IPS DF 6.9 (cell line): Measurements from ENCODE around the gene TXLNG.
"Not testable (repeated sequence)": the region's sequence is repeated elsewhere in the genome, so short reads cannot be mapped to it uniquely, and the experiment has no call there.

Source experiments
- DNase-seq: peaks from one replicate; pipeline ENCODE4 v3.0.0-alpha.2; 2013; ENCODE audit warnings: low read depth, low spot score
- H3K27ac ChIP-seq: one replicate; pipeline ENCODE4 v1.5.1; 2013; ENCODE audit warnings: low read length, control low read depth
- H3K27me3 ChIP-seq: 2 replicates; pipeline ENCODE4 v1.6.1; 2013; ENCODE audit warnings: mild to moderate bottlenecking, low read length; ENCODE audit not compliant: control insufficient read depth, insufficient read depth
- H3K36me3 ChIP-seq: 2 replicates; pipeline ENCODE4 v1.6.1; 2013; ENCODE audit warnings: low read length; ENCODE audit not compliant: control insufficient read depth, insufficient read depth
- H3K4me1 ChIP-seq: 2 replicates; pipeline ENCODE4 v1.6.1; 2013; ENCODE audit warnings: low read length; ENCODE audit not compliant: control insufficient read depth, insufficient read depth
- H3K4me3 ChIP-seq: 2 replicates; pipeline ENCODE4 v1.5.1; 2013; ENCODE audit warnings: mild to moderate bottlenecking, low read length
- H3K9me3 ChIP-seq: 2 replicates; pipeline ENCODE4 v1.6.1; 2013; ENCODE audit warnings: low read length, inconsistent platforms; ENCODE audit not compliant: control insufficient read depth, insufficient read depth
- WGBS: extraction: QIAGEN DNeasy Blood & Tissue Kit; methylation state at CpG from one replicate; pipeline ENCODE4 v1.1.7; 2013; ENCODE audit warnings: mixed read lengths, missing lambda C conversion rate; ENCODE audit not compliant: insufficient read length, insufficient coverage; 5-methylcytosine and 5-hydroxymethylcytosine counted together

TXLNG gene

GRCh38 chrX:16784440-16784839, 1.8 kb upstream of the TXLNG start:
- H3K4me1 ChIP-seq, H3K27me3 ChIP-seq, H3K4me3 ChIP-seq, DNase-seq, H3K36me3 ChIP-seq, H3K27ac ChIP-seq, H3K9me3 ChIP-seq: not testable (repeated sequence)
- no CpG with 5 or more reads among the region's 18 CpGs for WGBS

- DNase-seq: no peak
- WGBS: no CpG with 5 or more reads among the region's 39 CpGs
- Histone ChIP-seq H3K36me3 (no peaks in the 10 kb centered on the region), H3K4me3 (peak overlapping the region; percentile 70; the same call in 1 of the 2 replicates), H3K4me1 (no peaks in the 10 kb centered on the region), H3K27me3 (no peaks in the 10 kb centered on the region), H3K9me3 (no peaks in the 10 kb centered on the region), H3K27ac (no peak overlapping the region)
Measured at GRCh38 chrX:16785247-16786138, 773 bp upstream of the TXLNG start.

GRCh38 chrX:16786791-16787735, 797 bp downstream of the TXLNG start:
- no peak for DNase-seq
- H3K27ac ChIP-seq: no peak overlapping the region
- H3K36me3 ChIP-seq: no peaks in the 10 kb centered on the region; the same call in 1 of the 2 replicates
- H3K27me3 ChIP-seq: no peaks in the 10 kb centered on the region
- H3K4me1 ChIP-seq: no peaks in the 10 kb centered on the region
- no CpG with 5 or more reads among the region's 73 CpGs for WGBS
- peak overlapping the region; percentile 88 for H3K4me3 ChIP-seq
- no peaks in the 10 kb centered on the region for H3K9me3 ChIP-seq

GRCh38 chrX:16788477-16788876, 2.2 kb downstream of the TXLNG start:
- no peak overlapping the region for H3K4me3 ChIP-seq
- no CpG with 5 or more reads among the region's 5 CpGs for WGBS

GRCh38 chrX:16796298-16796697, 10.0 kb downstream of the TXLNG start:
- Histone ChIP-seq H3K4me3 (no peak overlapping the region), H3K9me3 (no peaks in the 10 kb centered on the region), H3K4me1 (no peaks in the 10 kb centered on the region), H3K27ac (no peak overlapping the region), H3K36me3 (no peaks in the 10 kb centered on the region; the same call in 1 of the 2 replicates), H3K27me3 (no peaks in the 10 kb centered on the region)
- DNase-seq: no peak
- WGBS: no CpG with 5 or more reads among the region's 4 CpGs

More at GRCh38 chrX:16788477-16788876, 2.2 kb downstream of the TXLNG start:
- H3K27ac ChIP-seq: no peak overlapping the region
- no peaks in the 10 kb centered on the region for H3K4me1 ChIP-seq
- no peaks in the 10 kb centered on the region for H3K9me3 ChIP-seq
- H3K27me3 ChIP-seq: no peaks in the 10 kb centered on the region
- no peak for DNase-seq
- H3K36me3 ChIP-seq: no peaks in the 10 kb centered on the region; the same call in 1 of the 2 replicates

GRCh38 chrX:16797358-16797757, 11.1 kb downstream of the TXLNG start:
- DNase-seq: no peak
- WGBS: no CpG with 5 or more reads among the region's 5 CpGs
- Histone ChIP-seq H3K9me3 (no peaks in the 10 kb centered on the region), H3K27me3 (no peaks in the 10 kb centered on the region), H3K27ac (no peak overlapping the region), H3K4me1 (no peaks in the 10 kb centered on the region), H3K4me3 (no peak overlapping the region), H3K36me3 (no peaks in the 10 kb centered on the region; the same call in 1 of the 2 replicates)

- H3K4me1 ChIP-seq: no peaks in the 10 kb centered on the region
- H3K36me3 ChIP-seq: no peaks in the 10 kb centered on the region; the same call in 1 of the 2 replicates
- no peaks in the 10 kb centered on the region for H3K9me3 ChIP-seq
- H3K27ac ChIP-seq: no peak overlapping the region
- H3K4me3 ChIP-seq: no peak overlapping the region
- no peaks in the 10 kb centered on the region for H3K27me3 ChIP-seq
- no CpG with 5 or more reads among the region's 4 CpGs for WGBS
- DNase-seq: no peak
Measured at GRCh38 chrX:16797841-16798240, 11.6 kb downstream of the TXLNG start.

- Histone ChIP-seq H3K9me3 (no peaks in the 10 kb centered on the region), H3K36me3 (no peaks in the 10 kb centered on the region), H3K27ac (no peak overlapping the region), H3K4me1 (no peaks in the 10 kb centered on the region), H3K27me3 (no peaks in the 10 kb centered on the region), H3K4me3 (no peak overlapping the region)
- no peak for DNase-seq
- WGBS: no CpG with 5 or more reads among the region's 8 CpGs
Measured at GRCh38 chrX:16804923-16805464, 18.7 kb downstream of the TXLNG start.

GRCh38 chrX:16807548-16807947, 21.3 kb downstream of the TXLNG start:
- Histone ChIP-seq H3K4me1 (no peaks in the 10 kb centered on the region), H3K36me3 (no peaks in the 10 kb centered on the region), H3K27me3 (no peaks in the 10 kb centered on the region), H3K4me3 (no peak overlapping the region), H3K9me3 (no peaks in the 10 kb centered on the region), H3K27ac (no peak overlapping the region)
- DNase-seq: no peak

- no peak for DNase-seq
- no peaks in the 10 kb centered on the region for H3K4me1 ChIP-seq
- no peak overlapping the region for H3K4me3 ChIP-seq
- no CpG with 5 or more reads among the region's 4 CpGs for whole genome bisulfite sequencing
- H3K9me3 ChIP-seq: no peaks in the 10 kb centered on the region
- no peak overlapping the region for H3K27ac ChIP-seq
- no peaks in the 10 kb centered on the region for H3K36me3 ChIP-seq
- H3K27me3 ChIP-seq: no peaks in the 10 kb centered on the region
Measured at GRCh38 chrX:16807976-16808542, 21.8 kb downstream of the TXLNG start.
